GM12874 (cell line): ENCODE measurements around the gene FAM3A.

Experiments
- CTCF ChIP-seq: IDR thresholded peaks from 2 replicates; pipeline ENCODE4 v1.5.1; 2011; ENCODE audit warnings: low read depth, mild to moderate bottlenecking, control low read depth, low read length, moderate library complexity; ENCODE audit not compliant: insufficient read depth

Gene FAM3A

GRCh38 chrX:154542723-154543424 lies 26.8 kb upstream of the FAM3A start:
- TF ChIP-seq CTCF = no peak

- no peak for TF ChIP-seq CTCF
These were observed 26.1 kb upstream of the FAM3A start for GRCh38 chrX:154541896-154542722.

DNA sequence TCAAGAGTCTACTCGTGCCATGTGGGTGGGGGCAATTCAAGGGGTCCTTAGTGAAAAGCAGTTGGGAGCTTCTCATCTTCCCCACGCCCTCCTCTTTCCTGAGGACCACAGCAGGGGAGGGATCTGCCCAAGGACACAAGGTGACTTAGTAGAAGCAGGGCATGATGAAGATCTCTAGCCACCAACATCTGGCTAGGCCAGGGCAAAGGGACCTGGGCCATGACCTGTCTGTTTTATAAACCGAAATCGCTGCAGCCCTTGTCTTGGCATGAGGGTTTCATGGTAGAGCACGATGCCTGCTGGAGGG lies 25.5 kb upstream of the FAM3A start:
- TF ChIP-seq CTCF = no peak

GRCh38 chrX:154540897-154541535 lies 25.0 kb upstream of the FAM3A start:
- TF ChIP-seq CTCF = no peak

DNA sequence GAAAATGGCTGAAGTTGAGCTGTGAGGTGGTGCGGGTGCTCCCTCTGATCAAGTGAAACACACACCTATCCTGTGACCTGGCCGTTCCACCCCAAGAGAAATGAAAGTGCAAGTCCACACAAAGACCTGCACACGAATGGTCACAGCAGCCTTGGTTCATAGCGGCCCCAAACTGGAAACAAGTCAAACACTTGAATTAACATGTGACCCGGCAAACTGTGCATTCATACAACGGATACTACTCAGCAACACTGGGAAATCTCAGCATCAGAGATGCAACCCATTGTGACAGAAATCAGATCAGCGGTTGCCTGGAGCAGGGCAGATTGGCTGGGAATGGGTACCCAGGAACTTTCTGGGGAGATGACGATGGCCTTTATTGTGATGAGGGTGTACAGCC lies 23.0 kb upstream of the FAM3A start:
- no peak for TF ChIP-seq CTCF

DNA sequence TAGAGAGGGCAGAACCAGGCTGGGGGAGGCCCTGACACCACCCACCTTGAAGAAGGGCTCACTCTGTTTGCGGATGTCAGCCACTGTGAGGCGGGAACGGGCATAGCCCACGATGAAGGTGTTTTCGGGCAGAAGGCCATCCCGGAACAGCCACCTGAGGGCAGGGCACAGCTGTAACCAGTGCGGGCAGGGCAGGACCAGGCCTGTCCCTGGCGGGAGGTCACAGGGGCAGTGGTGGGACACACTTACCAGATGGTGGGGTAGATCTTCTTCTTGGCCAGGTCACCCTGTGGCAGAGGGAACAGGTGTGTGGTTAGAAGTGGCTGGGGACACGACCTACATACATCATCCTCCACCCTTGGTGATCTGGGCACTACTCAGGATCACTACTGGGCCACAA lies 19.9 kb upstream of the FAM3A start:
- TF ChIP-seq CTCF = no peak

- TF ChIP-seq CTCF = peak; percentile 90
These were observed 18.7 kb upstream of the FAM3A start for GRCh38 chrX:154534526-154535322.
